HG03280 (cell line): ENCODE data around the gene PADI1.

ENCODE experiments used
- ATAC-seq: cut with Tn5 transposase; IDR thresholded peaks from one replicate; pipeline ENCODE4 v1.9.1; 2021; ENCODE audit warnings: mild to moderate bottlenecking, moderate library complexity; ENCODE audit not compliant: unreplicated experiment

The PADI1 gene

GRCh38 chr1:17265950-17266349 lies 61.0 kb downstream of the PADI1 start:
- no peak for ATAC-seq

GRCh38 chr1:17270891-17271765 lies 66.2 kb downstream of the PADI1 start:
- ATAC-seq: no peak

GRCh38 chr1:17272066-17272465 lies 67.1 kb downstream of the PADI1 start:
- ATAC-seq: no peak

- no peak for ATAC-seq
Measured at GRCh38 chr1:17272646-17273045, 67.7 kb downstream of the PADI1 start.

- ATAC-seq: no peak
Measured at GRCh38 chr1:17273096-17273495, 68.2 kb downstream of the PADI1 start.

GRCh38 chr1:17274186-17275170 lies 69.5 kb downstream of the PADI1 start:
- no peak for ATAC-seq

GRCh38 chr1:17276568-17276967 lies 71.6 kb downstream of the PADI1 start:
- no peak for ATAC-seq

- no peak for ATAC-seq
Measured at GRCh38 chr1:17277511-17278159, 72.7 kb downstream of the PADI1 start.

GRCh38 chr1:17278996-17279830 lies 74.3 kb downstream of the PADI1 start:
- ATAC-seq: no peak

GRCh38 chr1:17280436-17280835 lies 75.5 kb downstream of the PADI1 start:
- no peak for ATAC-seq

GRCh38 chr1:17280894-17281293 lies 76.0 kb downstream of the PADI1 start:
- no peak for ATAC-seq

- ATAC-seq: no peak
Measured at GRCh38 chr1:17281775-17282181, 76.8 kb downstream of the PADI1 start.

GRCh38 chr1:17282836-17283235 lies 77.9 kb downstream of the PADI1 start:
- no peak for ATAC-seq

- no peak for ATAC-seq
Measured at GRCh38 chr1:17286646-17287045, 81.7 kb downstream of the PADI1 start.

GRCh38 chr1:17287130-17287776 lies 82.3 kb downstream of the PADI1 start:
- no peak for ATAC-seq

- ATAC-seq: no peak
Measured at GRCh38 chr1:17289721-17290120, 84.8 kb downstream of the PADI1 start.

- no peak for ATAC-seq
Measured at GRCh38 chr1:17290553-17290952, 85.6 kb downstream of the PADI1 start.

GRCh38 chr1:17292299-17293160 lies 87.6 kb downstream of the PADI1 start:
- ATAC-seq: no peak
